HUES48 (cell line): ENCODE results near the gene MAGEA2B.
"Not testable (repeated sequence)": the region's sequence is repeated elsewhere in the genome, so short reads cannot be mapped to it uniquely, and the experiment has no call there.

Experiments used
- H3K27ac ChIP-seq: one replicate; pipeline ENCODE4 v1.7.0; 2013; ENCODE audit warnings: low read depth, low read length, inconsistent platforms
- H3K27me3 ChIP-seq: 2 replicates; pipeline ENCODE4 v1.6.1; 2013; ENCODE audit warnings: mild to moderate bottlenecking, low read length; ENCODE audit not compliant: control insufficient read depth, insufficient read depth
- H3K36me3 ChIP-seq: 2 replicates; pipeline ENCODE4 v1.6.1; 2013; ENCODE audit warnings: low read length; ENCODE audit not compliant: control insufficient read depth, insufficient read depth
- H3K4me1 ChIP-seq: 2 replicates; pipeline ENCODE4 v1.6.1; 2013; ENCODE audit warnings: mild to moderate bottlenecking, low read length; ENCODE audit not compliant: control insufficient read depth, insufficient read depth
- H3K4me3 ChIP-seq: 2 replicates; pipeline ENCODE4 v1.5.1; 2013; ENCODE audit warnings: mild to moderate bottlenecking, low read depth, low read length
- H3K9ac ChIP-seq: 2 replicates; pipeline ENCODE4 v1.6.1; 2013; ENCODE audit warnings: mild to moderate bottlenecking, low read depth, low read length, moderate library complexity
- H3K9me3 ChIP-seq: 2 replicates; pipeline ENCODE4 v1.6.1; 2013; ENCODE audit warnings: low read length; ENCODE audit not compliant: control insufficient read depth, insufficient read depth

The MAGEA2B gene

DNA sequence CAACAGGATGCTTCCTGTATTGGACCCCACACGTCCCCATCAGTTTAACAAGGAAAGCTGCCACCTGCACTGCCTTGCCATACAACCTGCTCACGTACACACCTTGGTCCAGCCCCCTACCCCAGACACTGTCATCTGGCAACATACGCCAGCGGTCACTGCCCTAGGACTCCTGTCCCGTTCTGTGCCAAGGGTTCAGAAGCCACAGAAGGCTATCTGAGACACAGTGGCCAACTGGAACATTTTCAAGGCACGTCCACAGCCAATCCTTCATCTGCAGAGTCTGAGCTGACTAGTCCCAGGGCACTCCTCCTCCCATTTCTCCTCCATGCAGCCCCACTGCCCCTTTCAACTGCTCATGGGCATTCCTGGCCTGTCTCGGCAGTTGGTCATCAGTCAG, 47.2 kb downstream of the MAGEA2B start:
- not testable (repeated sequence) for H3K9me3 ChIP-seq, H3K36me3 ChIP-seq, H3K27ac ChIP-seq, H3K4me1 ChIP-seq, H3K27me3 ChIP-seq, H3K4me3 ChIP-seq, H3K9ac ChIP-seq

DNA sequence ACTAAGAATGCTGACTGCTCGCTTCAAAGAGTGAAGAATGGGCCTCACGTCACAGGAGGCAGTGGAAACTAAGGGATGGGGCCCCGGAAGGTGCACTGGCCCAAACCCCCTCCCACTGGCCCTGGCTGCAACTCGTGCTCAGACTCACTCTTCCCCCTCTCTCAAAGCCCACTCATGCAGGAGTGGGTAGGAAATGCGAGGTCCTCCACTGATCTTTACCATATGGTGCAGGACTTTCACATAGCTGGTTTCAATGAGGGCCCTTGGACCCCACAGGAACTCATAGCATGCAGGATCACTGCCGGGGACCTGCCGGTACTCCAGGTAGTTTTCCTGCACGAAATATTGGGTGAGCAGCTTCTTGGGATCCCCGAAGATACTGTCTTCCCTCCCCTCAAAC, 52.1 kb downstream of the MAGEA2B start:
- not testable (repeated sequence) for H3K4me3 ChIP-seq, H3K4me1 ChIP-seq, H3K9me3 ChIP-seq, H3K27ac ChIP-seq, H3K27me3 ChIP-seq, H3K36me3 ChIP-seq, H3K9ac ChIP-seq
